Testis (tissue), 3 donors: Measurements from ENCODE around the gene ING5. TPM values are rescaled to one million over a fixed set of nuclear protein-coding genes. Genes with fewer than 3 reads are reported as not detected.

ENCODE experiments used
- DNase-seq: peaks from one replicate; pipeline ENCODE4 v3.0.0-alpha.2; 2019
- H3K27ac ChIP-seq, 2 donors: fragments of 200-600 bp; sonication (generic); one replicate each; pipeline ENCODE4 v1.5.1; 2019
- H3K27me3 ChIP-seq: fragments of 200-600 bp; sonication (generic); one replicate; pipeline ENCODE4 v1.5.1; 2019
- H3K36me3 ChIP-seq: fragments of 200-600 bp; sonication (generic); one replicate; pipeline ENCODE4 v1.5.1; 2017; ENCODE audit warnings: low read depth; ENCODE audit errors: missing control alignments
- H3K4me1 ChIP-seq: fragments of 200-600 bp; sonication (generic); one replicate; pipeline ENCODE4 v1.5.1; 2019
- H3K4me3 ChIP-seq, 2 donors: fragments of 200-600 bp; sonication (generic); one replicate each; pipeline ENCODE4 v1.5.1; 2017 to 2019
- H3K9me3 ChIP-seq: fragments of 200-600 bp; sonication (generic); one replicate; pipeline ENCODE4 v1.5.1; 2017
- POLR2A ChIP-seq: fragments of 450-650 bp; IDR thresholded peaks from one replicate; pipeline ENCODE4 v1.6.1; 2017; ENCODE audit warnings: antibody characterized with exemption, mild to moderate bottlenecking, moderate library complexity
- WGBS, 2 donors: methylation state at CpG; one replicate each; pipeline ENCODE4 v1.1.5; 2018; 5-methylcytosine and 5-hydroxymethylcytosine counted together
- intact Hi-C: fragments of 100-400 bp; cut with DNase I; formaldehyde crosslinking; loops from one replicate; pipeline ENCODE4 v1.15.1; 2023; ENCODE audit warnings: low total_unique reads
- polyA plus RNA-seq: library from polyadenylated mRNA; stranded (reverse); fragments of 350-450 nt; fragmentation: Illumina TruSeq; extraction: RNeasy Lipid Tissue Mini Kit (QIAGEN cat#74804); gene quantifications from one replicate; pipeline ENCODE4 v1.2.3, GENCODE V29; 2014; ENCODE audit warnings: low read depth, low replicate concordance; ENCODE audit not compliant: insufficient read depth
- total RNA-seq, 2 donors: library from RNA; depleted of rRNA; stranded (reverse); fragments of >200 nt; gene quantifications; one replicate each; pipeline ENCODE4 v1.2.3, GENCODE V29; 2016
- TF ChIP-seq, protein P1 (sequence below), 3 experiments: fragments of 450-650 bp in 2 of 3; fragments of 200-600 bp in 1 of 3; sonication (generic) in 1 of 3; IDR thresholded peaks; one replicate each; pipeline ENCODE4 v1.5.1; 2016 to 2019; ENCODE audit warnings: antibody characterized with exemption in 3 of 3, mild to moderate bottlenecking in 2 of 3, moderate library complexity in 1 of 3

ING5 gene
- total and polyA plus RNA-seq, 3 donors from 2014 or later = 21.5 to 56.9 (median 44.5) TPM

DNA sequence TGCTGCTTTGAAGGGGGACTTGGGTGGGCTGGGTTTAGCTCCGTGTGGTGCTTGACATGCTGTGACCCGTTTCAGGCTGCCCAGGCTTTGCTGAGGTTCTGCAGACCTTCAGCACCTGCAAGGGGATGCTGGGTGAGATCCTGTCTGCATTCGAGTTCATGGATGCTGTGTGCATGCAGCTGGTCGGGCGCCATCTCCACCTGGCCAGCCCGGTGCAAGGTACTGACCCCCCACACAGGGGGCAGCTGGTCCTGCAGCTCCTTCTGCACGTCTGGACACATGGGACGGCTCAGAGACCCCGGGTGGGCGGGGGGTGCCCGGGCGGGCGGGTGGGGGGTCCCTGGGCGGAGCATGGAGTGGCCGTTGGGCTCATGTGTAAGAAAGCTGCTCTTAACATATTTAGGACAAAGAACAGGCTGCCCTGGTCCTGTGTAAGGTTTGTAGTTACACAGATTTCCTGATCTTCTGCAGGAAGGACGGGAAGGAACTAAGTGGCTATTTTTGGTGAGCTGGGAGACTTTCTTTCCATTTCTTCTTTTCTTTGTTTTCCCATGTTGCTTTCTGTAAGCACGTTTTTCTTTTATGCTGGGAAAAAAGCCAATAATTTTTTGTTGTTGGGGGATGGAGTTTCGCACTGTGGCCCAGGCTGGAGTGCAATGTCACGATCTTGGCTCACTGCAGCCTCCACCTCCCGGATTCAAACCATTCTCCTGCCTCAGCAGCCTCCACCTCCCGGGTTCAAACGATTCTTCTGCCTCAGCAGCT is 48.4 kb downstream of the ING5 start:
- no peak for DNase-seq
- H3K4me3 ChIP-seq = no peak overlapping the region
- intact Hi-C loops = no loop called here
- WGBS, 2 donors = 65 to 67% methylated on average over 18 to 19 of the region's 22 CpGs
- H3K27ac ChIP-seq = no peak overlapping the region
- no peak for TF ChIP-seq POLR2A
- TF ChIP-seq, protein P1, sequence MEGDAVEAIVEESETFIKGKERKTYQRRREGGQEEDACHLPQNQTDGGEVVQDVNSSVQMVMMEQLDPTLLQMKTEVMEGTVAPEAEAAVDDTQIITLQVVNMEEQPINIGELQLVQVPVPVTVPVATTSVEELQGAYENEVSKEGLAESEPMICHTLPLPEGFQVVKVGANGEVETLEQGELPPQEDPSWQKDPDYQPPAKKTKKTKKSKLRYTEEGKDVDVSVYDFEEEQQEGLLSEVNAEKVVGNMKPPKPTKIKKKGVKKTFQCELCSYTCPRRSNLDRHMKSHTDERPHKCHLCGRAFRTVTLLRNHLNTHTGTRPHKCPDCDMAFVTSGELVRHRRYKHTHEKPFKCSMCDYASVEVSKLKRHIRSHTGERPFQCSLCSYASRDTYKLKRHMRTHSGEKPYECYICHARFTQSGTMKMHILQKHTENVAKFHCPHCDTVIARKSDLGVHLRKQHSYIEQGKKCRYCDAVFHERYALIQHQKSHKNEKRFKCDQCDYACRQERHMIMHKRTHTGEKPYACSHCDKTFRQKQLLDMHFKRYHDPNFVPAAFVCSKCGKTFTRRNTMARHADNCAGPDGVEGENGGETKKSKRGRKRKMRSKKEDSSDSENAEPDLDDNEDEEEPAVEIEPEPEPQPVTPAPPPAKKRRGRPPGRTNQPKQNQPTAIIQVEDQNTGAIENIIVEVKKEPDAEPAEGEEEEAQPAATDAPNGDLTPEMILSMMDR (IDR thresholded peaks at IDR 0.05) = no peak
- H3K27me3 ChIP-seq = no peaks in the 10 kb centered on the region
- peaks cover 3% of the 10 kb centered on the region for H3K4me1 ChIP-seq
- no peaks in the 10 kb centered on the region for H3K36me3 ChIP-seq
- H3K9me3 ChIP-seq = no peaks in the 10 kb centered on the region

- Histone ChIP-seq H3K4me1 (peaks cover 3% of the 10 kb centered on the region), H3K4me3 (no peak overlapping the region), H3K9me3 (no peaks in the 10 kb centered on the region), H3K27ac (no peak overlapping the region), H3K27me3 (no peaks in the 10 kb centered on the region), H3K36me3 (no peaks in the 10 kb centered on the region)
- TF ChIP-seq POLR2A = no peak
- TF ChIP-seq, protein P1 (IDR thresholded peaks at IDR 0.05) = no peak
- 87 to 97% methylated on average over 14 to 15 of the region's 15 CpGs for WGBS, 2 donors
- no peak for DNase-seq
- intact Hi-C loops = no loop called here
Observed at GRCh38 chr2:241751152-241751551, 49.3 kb downstream of the ING5 start.

DNA sequence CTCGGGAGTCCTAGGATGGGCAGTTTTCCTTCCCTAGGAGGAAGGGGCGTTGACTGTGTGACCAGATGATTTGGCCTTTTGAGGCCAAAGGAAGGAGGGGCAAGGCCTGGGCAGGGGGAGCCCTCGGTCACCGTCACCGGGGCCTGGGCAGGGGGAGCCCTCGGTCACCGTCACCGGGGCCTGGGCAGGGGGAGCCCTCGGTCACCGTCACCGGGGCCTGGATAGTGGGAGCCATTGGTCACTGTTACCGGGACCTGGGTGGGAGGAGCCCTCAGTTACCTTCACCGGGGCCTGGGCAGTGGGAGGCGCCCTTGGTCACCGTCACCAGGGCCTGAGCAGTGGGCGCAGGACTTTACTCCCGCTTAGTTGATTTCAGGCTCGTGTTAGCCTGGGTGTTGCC is 49.9 kb downstream of the ING5 start:
- intact Hi-C loops = no loop called here
- H3K9me3 ChIP-seq = no peaks in the 10 kb centered on the region
- no peak overlapping the region for H3K27ac ChIP-seq
- no peak for TF ChIP-seq POLR2A
- TF ChIP-seq, protein P1 (IDR thresholded peaks at IDR 0.05) = no peak
- 77 to 89% methylated on average over 6 to 15 of the region's 18 CpGs for WGBS, 2 donors
- H3K27me3 ChIP-seq = no peaks in the 10 kb centered on the region
- peaks cover 3% of the 10 kb centered on the region for H3K4me1 ChIP-seq
- no peaks in the 10 kb centered on the region for H3K36me3 ChIP-seq
- H3K4me3 ChIP-seq = no peak overlapping the region
- no peak for DNase-seq

GRCh38 chr2:241752253-241752652 is 50.4 kb downstream of the ING5 start:
- H3K36me3 ChIP-seq = no peaks in the 10 kb centered on the region
- WGBS, 2 donors = 99% methylated on average over 14 of the region's 14 CpGs; no CpG with 5 or more reads in 1 of the 2 donors
- no peak overlapping the region for H3K4me3 ChIP-seq
- H3K9me3 ChIP-seq = no peaks in the 10 kb centered on the region
- H3K27ac ChIP-seq = no peak overlapping the region
- intact Hi-C loops = no loop called here
- H3K27me3 ChIP-seq = no peaks in the 10 kb centered on the region
- peaks cover 3% of the 10 kb centered on the region for H3K4me1 ChIP-seq
- no peak for DNase-seq
- TF ChIP-seq POLR2A = no peak
- TF ChIP-seq, protein P1 (IDR thresholded peaks at IDR 0.05) = no peak
